Spleen (tissue), 11 donors: ENCODE measurements around the gene APBB1IP. TPM values are rescaled to one million over a fixed set of nuclear protein-coding genes. Genes with fewer than 3 reads are reported as not detected.
"Not testable (repeated sequence)": the region's sequence is repeated elsewhere in the genome, so short reads cannot be mapped to it uniquely, and the experiment has no call there.

Experiments
- DNase-seq: peaks from one replicate; pipeline ENCODE4 v3.0.0-alpha.2; 2020
- H3K27ac ChIP-seq, 8 donors: fragments of 200-600 bp; sonication (generic) in 7 of 8; 1 replicate in 4 of 8; 2 replicates in 4 of 8; pipeline versions ENCODE4 v1.5.0 to v1.8.0; 2016 to 2021; ENCODE audit warnings: inconsistent platforms in 4 of 8, mild to moderate bottlenecking in 4 of 8, moderate library complexity in 1 of 8
- H3K27me3 ChIP-seq, 7 donors: fragments of 200-600 bp; sonication (generic) in 6 of 7; replicated peaks in 1 of 7; 1 replicate in 4 of 7; 2 replicates in 3 of 7; pipeline versions ENCODE4 v1.5.0 to v1.8.0; 2016 to 2021; ENCODE audit warnings: inconsistent platforms in 3 of 7, mild to moderate bottlenecking in 1 of 7
- H3K36me3 ChIP-seq, 6 donors: fragments of 200-600 bp; sonication (generic) in 5 of 6; 1 replicate in 4 of 6; 2 replicates in 2 of 6; pipeline versions ENCODE4 v1.5.0 to v1.8.0; 2016 to 2021; ENCODE audit warnings: inconsistent platforms in 2 of 6
- H3K4me1 ChIP-seq, 6 donors: fragments of 200-600 bp; sonication (generic) in 5 of 6; 1 replicate in 3 of 6; 2 replicates in 3 of 6; pipeline versions ENCODE4 v1.5.0 to v1.8.0; 2016 to 2021; ENCODE audit warnings: inconsistent platforms in 3 of 6
- H3K4me3 ChIP-seq, 8 donors: fragments of 200-600 bp; sonication (generic) in 7 of 8; 1 replicate in 4 of 8; 2 replicates in 4 of 8; pipeline versions ENCODE4 v1.5.0 to v1.8.0; 2016 to 2021; ENCODE audit warnings: inconsistent platforms in 4 of 8, mild to moderate bottlenecking in 4 of 8, moderate library complexity in 2 of 8
- H3K9me3 ChIP-seq, 8 donors: fragments of 200-600 bp; sonication (generic) in 7 of 8; 1 replicate in 4 of 8; 2 replicates in 4 of 8; pipeline versions ENCODE4 v1.5.0 to v1.8.0; 2016 to 2021; ENCODE audit warnings: inconsistent platforms in 4 of 8
- POLR2A ChIP-seq, 3 donors: fragments of 450-650 bp; IDR thresholded peaks; one replicate each; pipeline ENCODE4 v1.5.1; 2017; ENCODE audit warnings: antibody characterized with exemption in 3 of 3, mild to moderate bottlenecking in 1 of 3
- POLR2AphosphoS5 ChIP-seq, 3 donors: sonication (generic); formaldehyde crosslinking; IDR thresholded peaks; one replicate each; pipeline ENCODE4 v1.5.1; 2017; ENCODE audit warnings: antibody characterized with exemption in 3 of 3
- WGBS, 5 donors: extraction: QIAGEN DNeasy Blood & Tissue Kit in 3 of 5; methylation state at CpG; one replicate each; pipeline versions ENCODE4 v1.1.5 to v1.1.7; 2013 to 2018; 5-methylcytosine and 5-hydroxymethylcytosine counted together
- intact Hi-C: fragments of 100-400 bp; cut with DNase I; formaldehyde crosslinking; loops from one replicate; pipeline ENCODE4 v1.15.0; 2023; ENCODE audit warnings: low total_unique reads
- polyA plus RNA-seq, 3 donors: library from polyadenylated mRNA; stranded (reverse); fragments of 200-250 nt; gene quantifications; one replicate each; pipeline ENCODE4 v1.2.1, GENCODE V29; 2013
- total RNA-seq, 7 donors: library from RNA; depleted of rRNA in 3 of 7; stranded (reverse); fragments of >200 nt in 3 of 7; fragmentation: NEBNext Ultra II Directional in 4 of 7; extraction: Animal tissue kit (Norgen Biotek cat#: 25700) in 4 of 7; gene quantifications; one replicate each; pipeline versions ENCODE4 v1.1.0 to v1.2.1, GENCODE V29; 2016 to 2021
- TF ChIP-seq, protein P1 (sequence below), 11 experiments: fragments of 200-600 bp in 7 of 11; fragments of 450-650 bp in 4 of 11; sonication (generic) in 4 of 11; IDR thresholded peaks in 8 of 11; conservative IDR thresholded peaks in 3 of 11; 1 replicate in 7 of 11; 2 replicates in 4 of 11; pipeline versions ENCODE4 v1.4.0 to v1.8.0; 2016 to 2021; ENCODE audit warnings: antibody characterized with exemption in 11 of 11, inconsistent platforms in 4 of 11, mild to moderate bottlenecking in 1 of 11
- donor health status: healthy with polysubstance abuse.
- donor health status: DM: no; HTN: no; CAD: no; lungs with moderate emphysema.
- donor health status: DM: no; HTN: no; CAD: no.
- donor health status: Bipolar disorder and iron deficiency.
- donor health status: healthy.
- donor health status: DM: no; HTN: no; CAD: no.
- donor health status: DM: yes; HTN: yes; CAD: no.

Gene APBB1IP
- total and polyA plus RNA-seq, 10 donors, result 19.7 to 136 (median 79.2) TPM

DNA sequence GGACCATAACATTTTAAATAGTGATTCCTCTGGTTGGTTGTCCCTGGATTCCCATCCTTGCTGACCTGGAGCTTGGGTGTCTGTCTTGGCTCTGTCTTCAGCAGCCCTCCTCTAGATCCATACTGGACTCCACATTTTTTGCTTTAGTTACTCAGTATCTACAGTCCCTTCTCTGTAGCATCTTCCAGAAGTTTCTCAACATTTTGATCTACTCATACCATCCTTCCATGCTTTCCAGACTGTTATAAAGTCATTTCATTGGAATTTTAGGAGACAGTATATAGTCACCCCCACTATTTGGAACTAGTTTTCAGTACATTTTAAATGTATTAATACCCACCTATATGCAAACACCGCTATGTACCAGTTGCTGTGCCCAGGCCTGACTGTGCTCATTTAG lies 25.8 kb downstream of the APBB1IP start:
- H3K27ac ChIP-seq, result peak overlapping the region in 1 of 8 donors; percentile 0
- intact Hi-C loops, result no loop called here
- DNase-seq, result no peak
- TF ChIP-seq, protein P1, sequence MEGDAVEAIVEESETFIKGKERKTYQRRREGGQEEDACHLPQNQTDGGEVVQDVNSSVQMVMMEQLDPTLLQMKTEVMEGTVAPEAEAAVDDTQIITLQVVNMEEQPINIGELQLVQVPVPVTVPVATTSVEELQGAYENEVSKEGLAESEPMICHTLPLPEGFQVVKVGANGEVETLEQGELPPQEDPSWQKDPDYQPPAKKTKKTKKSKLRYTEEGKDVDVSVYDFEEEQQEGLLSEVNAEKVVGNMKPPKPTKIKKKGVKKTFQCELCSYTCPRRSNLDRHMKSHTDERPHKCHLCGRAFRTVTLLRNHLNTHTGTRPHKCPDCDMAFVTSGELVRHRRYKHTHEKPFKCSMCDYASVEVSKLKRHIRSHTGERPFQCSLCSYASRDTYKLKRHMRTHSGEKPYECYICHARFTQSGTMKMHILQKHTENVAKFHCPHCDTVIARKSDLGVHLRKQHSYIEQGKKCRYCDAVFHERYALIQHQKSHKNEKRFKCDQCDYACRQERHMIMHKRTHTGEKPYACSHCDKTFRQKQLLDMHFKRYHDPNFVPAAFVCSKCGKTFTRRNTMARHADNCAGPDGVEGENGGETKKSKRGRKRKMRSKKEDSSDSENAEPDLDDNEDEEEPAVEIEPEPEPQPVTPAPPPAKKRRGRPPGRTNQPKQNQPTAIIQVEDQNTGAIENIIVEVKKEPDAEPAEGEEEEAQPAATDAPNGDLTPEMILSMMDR (IDR thresholded peaks at IDR 0.05 in 8 of 11, conservative IDR thresholded peaks at IDR 0.05 in 3 of 11), result no peak
- no peak for TF ChIP-seq POLR2AphosphoS5 (IDR thresholded peaks at IDR 0.05)
- TF ChIP-seq POLR2A (IDR thresholded peaks at IDR 0.05), result no peak
- H3K4me1 ChIP-seq, result peaks cover 5 to 92% (median 42%) of the 10 kb centered on the region in 6 donors
- H3K36me3 ChIP-seq, result peaks cover 0 to 28% (median 4%) of the 10 kb centered on the region in 6 donors
- H3K27me3 ChIP-seq, result no peaks in the 10 kb centered on the region
- H3K9me3 ChIP-seq, result no peaks in the 10 kb centered on the region
- H3K4me3 ChIP-seq, result no peak overlapping the region
- WGBS, 5 donors, result 94 to 100% (median 97%) methylated on average over 1 of the region's 1 CpG

DNA sequence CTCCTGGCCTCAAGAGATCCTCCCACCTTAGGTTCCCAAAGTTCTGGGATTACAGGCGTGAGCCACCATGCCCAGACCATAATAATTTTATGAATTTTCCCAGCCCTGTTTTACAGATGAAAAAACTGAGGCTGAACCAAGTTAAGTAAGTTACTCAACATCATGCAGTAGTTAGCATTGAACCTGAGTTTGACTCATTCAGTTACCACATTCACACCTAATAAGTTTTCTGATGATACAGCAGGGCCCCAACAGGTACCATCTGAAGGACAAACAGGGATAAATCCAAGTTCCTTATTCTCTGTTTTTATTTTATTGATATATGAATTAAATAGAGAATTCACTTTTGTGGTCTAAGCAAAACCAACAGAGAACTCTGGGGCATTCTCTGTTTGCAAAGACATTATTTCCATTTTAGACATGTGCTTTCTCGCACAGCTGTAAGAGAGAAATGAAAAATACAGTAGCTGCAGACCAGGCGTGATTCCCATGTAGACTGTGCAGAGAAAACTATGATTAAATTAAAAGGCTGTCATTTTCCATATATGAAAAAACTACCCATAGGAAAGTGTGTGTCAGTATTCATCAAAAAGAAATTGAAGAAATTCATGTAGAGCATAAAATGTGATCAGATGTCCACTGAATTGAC lies 26.6 kb downstream of the APBB1IP start:
- H3K4me1 ChIP-seq, result peaks cover 5 to 96% (median 50%) of the 10 kb centered on the region in 6 donors
- 68 to 84% (median 73%) methylated on average over 3 of the region's 3 CpGs for WGBS, 5 donors
- intact Hi-C loops, result no loop called here

DNA sequence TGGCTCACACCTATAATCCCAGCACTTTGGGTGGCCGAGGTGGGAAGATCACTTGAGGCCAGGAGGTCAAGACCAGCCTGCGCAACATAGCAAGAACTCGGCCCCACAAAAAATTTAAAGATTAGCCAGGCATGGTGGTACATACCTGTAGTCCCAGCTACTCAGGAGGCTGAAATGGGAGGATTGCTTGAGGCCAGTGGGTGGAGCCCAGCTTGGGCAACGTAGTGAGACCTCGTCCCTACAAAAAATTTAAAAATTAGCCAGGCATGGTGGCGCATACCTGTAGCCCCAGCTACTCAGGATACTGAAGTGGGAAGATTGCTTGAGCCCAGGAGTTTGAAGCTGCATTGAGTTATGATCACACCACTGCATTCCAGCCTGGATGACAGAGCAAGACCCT lies 28.4 kb downstream of the APBB1IP start:
- WGBS, 5 donors, result 89 to 95% (median 93%) methylated on average over 6 of the region's 6 CpGs
- intact Hi-C loops, H3K27me3 ChIP-seq, H3K4me3 ChIP-seq, DNase-seq, H3K9me3 ChIP-seq: not testable (repeated sequence)
- Histone ChIP-seq H3K27ac (peak overlapping the region in 1 of 8 donors; percentile 70), H3K4me1 (peaks cover 5 to 99% (median 59%) of the 10 kb centered on the region in 6 donors), H3K36me3 (peaks cover 0 to 20% (median 4%) of the 10 kb centered on the region in 6 donors)

More for the DNA sequence above, 26.6 kb downstream of the APBB1IP start:
- Histone ChIP-seq H3K4me3 (no peak overlapping the region), H3K27ac (peak overlapping the region in 2 of 8 donors; percentile 0 to 17), H3K36me3 (peaks cover 0 to 28% (median 4%) of the 10 kb centered on the region in 6 donors), H3K9me3 (no peaks in the 10 kb centered on the region), H3K27me3 (no peaks in the 10 kb centered on the region)
- no peak for DNase-seq
- TF ChIP-seq POLR2A (IDR thresholded peaks at IDR 0.05), result no peak
- TF ChIP-seq, protein P1 (IDR thresholded peaks at IDR 0.05 in 8 of 11, conservative IDR thresholded peaks at IDR 0.05 in 3 of 11), result no peak
- TF ChIP-seq POLR2AphosphoS5 (IDR thresholded peaks at IDR 0.05), result no peak

DNA sequence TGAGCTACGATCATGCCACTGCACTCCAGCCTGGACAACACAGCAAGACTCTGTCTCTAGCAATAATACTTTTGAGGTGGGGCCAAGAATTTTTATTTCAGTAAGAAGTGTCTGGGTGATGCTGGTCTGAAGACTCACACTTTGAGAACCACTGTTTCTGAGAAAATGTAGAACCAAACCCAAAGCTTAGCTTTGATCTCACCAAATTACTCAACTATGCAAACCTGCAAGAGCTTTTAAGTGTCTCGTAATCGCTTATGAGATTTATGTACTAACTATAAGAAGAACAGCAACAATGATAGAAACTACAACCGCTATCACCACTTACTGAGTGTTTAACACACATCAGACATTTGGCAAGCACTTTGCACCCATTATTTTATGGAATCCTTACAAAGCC lies 29.5 kb downstream of the APBB1IP start:
- no peaks in the 10 kb centered on the region for H3K27me3 ChIP-seq
- 64 to 81% (median 74%) methylated on average over 4 of the region's 4 CpGs for WGBS, 5 donors
- DNase-seq, result no peak
- TF ChIP-seq POLR2A (IDR thresholded peaks at IDR 0.05), result no peak
- H3K36me3 ChIP-seq, result peaks cover 0 to 20% (median 4%) of the 10 kb centered on the region in 6 donors
- no peaks in the 10 kb centered on the region for H3K9me3 ChIP-seq
- H3K4me3 ChIP-seq, result no peak overlapping the region
- peaks cover 5 to 100% (median 70%) of the 10 kb centered on the region in 6 donors for H3K4me1 ChIP-seq
- intact Hi-C loops, result no loop called here
- H3K27ac ChIP-seq, result peak overlapping the region in 4 of 8 donors; percentile 49 to 72 (median 70)

DNA sequence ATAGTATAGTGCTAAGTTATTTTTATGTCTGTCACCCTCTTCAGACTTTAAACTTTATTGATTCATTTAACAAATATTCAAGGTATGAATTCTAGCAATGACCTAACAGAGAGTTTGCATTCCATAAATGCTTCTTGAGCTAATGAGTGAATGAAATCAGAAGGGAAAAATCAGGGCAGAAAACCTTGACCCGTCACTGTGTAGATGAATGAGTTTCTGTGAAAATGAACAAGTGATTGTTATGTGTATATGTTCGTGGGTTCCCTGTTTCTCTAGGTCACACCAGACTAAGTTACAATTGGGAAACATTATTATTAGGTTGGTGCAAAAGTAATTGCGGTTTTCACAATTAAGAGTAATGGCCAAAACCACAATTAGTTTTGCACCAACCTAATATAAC lies 30.1 kb downstream of the APBB1IP start:
- Histone ChIP-seq H3K27me3 (no peaks in the 10 kb centered on the region), H3K36me3 (peaks cover 0 to 20% (median 4%) of the 10 kb centered on the region in 6 donors), H3K9me3 (no peaks in the 10 kb centered on the region), H3K4me3 (peak overlapping the region in 1 of 8 donors; percentile 23), H3K27ac (peak overlapping the region in 6 of 8 donors; percentile 5 to 72 (median 60)), H3K4me1 (peaks cover 5 to 100% (median 74%) of the 10 kb centered on the region in 6 donors)
- DNase-seq, result no peak
- TF ChIP-seq, protein P1 (IDR thresholded peaks at IDR 0.05 in 8 of 11, conservative IDR thresholded peaks at IDR 0.05 in 3 of 11), result no peak
- TF ChIP-seq POLR2A (IDR thresholded peaks at IDR 0.05), result no peak
- TF ChIP-seq POLR2AphosphoS5 (IDR thresholded peaks at IDR 0.05), result no peak
- intact Hi-C loops, result no loop called here
- 45 to 62% (median 56%) methylated on average over 3 of the region's 3 CpGs for WGBS, 5 donors
